Nephron (organoid): ENCODE results near the gene KIF26B.

ENCODE experiments used
- H3K27ac Mint-ChIP-seq, 3 experiments: 2 replicates each; pipeline ENCODE4 v1.8.0; 2020; ENCODE audit warnings: mixed read lengths in 3 of 3, mild to moderate bottlenecking in 2 of 3, moderate library complexity in 1 of 3
- H3K27me3 Mint-ChIP-seq: 2 replicates; pipeline ENCODE4 v1.8.0; 2021; ENCODE audit warnings: low read depth, mild to moderate bottlenecking, moderate library complexity, mixed read lengths
- H3K36me3 Mint-ChIP-seq: 2 replicates; pipeline ENCODE4 v1.8.0; 2020; ENCODE audit warnings: low read depth, mixed read lengths
- H3K4me1 Mint-ChIP-seq: 2 replicates; pipeline ENCODE4 v1.8.0; 2020; ENCODE audit warnings: mixed read lengths
- H3K4me3 Mint-ChIP-seq, 3 experiments: 2 replicates each; pipeline ENCODE4 v1.8.0; 2020; ENCODE audit warnings: mild to moderate bottlenecking in 3 of 3, mixed read lengths in 3 of 3, moderate library complexity in 2 of 3
- H3K9me3 Mint-ChIP-seq: 2 replicates; pipeline ENCODE4 v1.8.0; 2020; ENCODE audit warnings: mixed read lengths
- CTCF ChIP-seq, 3 experiments: fragments of 200-600 bp; sonication (generic); IDR thresholded peaks; one replicate each; pipeline ENCODE4 v1.5.0; 2021; ENCODE audit warnings: antibody characterized with exemption in 3 of 3; ENCODE audit not compliant: unreplicated experiment in 3 of 3

KIF26B gene

GRCh38 chr1:245512980-245513578, 358.3 kb downstream of the KIF26B start:
- peaks cover 48% of the 10 kb centered on the region for H3K4me1 Mint-ChIP-seq
- peak overlapping the region in 2 of 3 experiments; percentile 65 to 74 for H3K27ac Mint-ChIP-seq
- no peaks in the 10 kb centered on the region for H3K36me3 Mint-ChIP-seq
- no peak for TF ChIP-seq CTCF (IDR thresholded peaks at IDR 0.05; ENCODE audit: unreplicated experiment in 3 of 3)
- peak overlapping the region in 2 of 3 experiments; percentile 28 to 54 for H3K4me3 Mint-ChIP-seq
- H3K27me3 Mint-ChIP-seq = peaks cover 4% of the 10 kb centered on the region
- H3K9me3 Mint-ChIP-seq = no peaks in the 10 kb centered on the region

- Mint-ChIP-seq H3K9me3 (no peaks in the 10 kb centered on the region), H3K4me3 (no peak overlapping the region)
- TF ChIP-seq CTCF (IDR thresholded peaks at IDR 0.05; ENCODE audit: unreplicated experiment in 3 of 3) = peak in 1 of 3 experiments; percentile 24
Measured at GRCh38 chr1:245516284-245516759, 361.5 kb downstream of the KIF26B start.

GRCh38 chr1:245520611-245521010, 365.8 kb downstream of the KIF26B start:
- H3K4me3 Mint-ChIP-seq = no peak overlapping the region
- no peak overlapping the region for H3K27ac Mint-ChIP-seq
- H3K9me3 Mint-ChIP-seq = no peaks in the 10 kb centered on the region
- peaks cover 10% of the 10 kb centered on the region for H3K36me3 Mint-ChIP-seq
- peaks cover 6% of the 10 kb centered on the region for H3K4me1 Mint-ChIP-seq
- no peaks in the 10 kb centered on the region for H3K27me3 Mint-ChIP-seq
- TF ChIP-seq CTCF (IDR thresholded peaks at IDR 0.05; ENCODE audit: unreplicated experiment in 3 of 3) = no peak

More at GRCh38 chr1:245516284-245516759, 361.5 kb downstream of the KIF26B start:
- H3K4me1 Mint-ChIP-seq = peaks cover 34% of the 10 kb centered on the region
- H3K27me3 Mint-ChIP-seq = peaks cover 4% of the 10 kb centered on the region
- H3K27ac Mint-ChIP-seq = peak overlapping the region in 1 of 3 experiments; percentile 39
- H3K36me3 Mint-ChIP-seq = peaks cover 7% of the 10 kb centered on the region

GRCh38 chr1:245526141-245526540, 371.4 kb downstream of the KIF26B start:
- Mint-ChIP-seq H3K9me3 (no peaks in the 10 kb centered on the region), H3K27ac (no peak overlapping the region), H3K27me3 (peaks cover 5% of the 10 kb centered on the region), H3K4me3 (no peak overlapping the region), H3K36me3 (peaks cover 7% of the 10 kb centered on the region), H3K4me1 (peaks cover 12% of the 10 kb centered on the region)
- TF ChIP-seq CTCF (IDR thresholded peaks at IDR 0.05; ENCODE audit: unreplicated experiment in 3 of 3) = no peak

GRCh38 chr1:245528258-245528635, 373.5 kb downstream of the KIF26B start:
- Mint-ChIP-seq H3K9me3 (no peaks in the 10 kb centered on the region), H3K27me3 (peaks cover 9% of the 10 kb centered on the region), H3K27ac (no peak overlapping the region), H3K4me1 (peaks cover 12% of the 10 kb centered on the region), H3K36me3 (peaks cover 5% of the 10 kb centered on the region), H3K4me3 (no peak overlapping the region)
- TF ChIP-seq CTCF (IDR thresholded peaks at IDR 0.05; ENCODE audit: unreplicated experiment in 3 of 3) = no peak

- no peak overlapping the region for H3K4me3 Mint-ChIP-seq
- H3K4me1 Mint-ChIP-seq = peaks cover 12% of the 10 kb centered on the region
- no peak overlapping the region for H3K27ac Mint-ChIP-seq
Measured at GRCh38 chr1:245530937-245531336, 376.2 kb downstream of the KIF26B start.

More at GRCh38 chr1:245530937-245531336, 376.2 kb downstream of the KIF26B start:
- peaks cover 4% of the 10 kb centered on the region for H3K36me3 Mint-ChIP-seq
- no peak for TF ChIP-seq CTCF (IDR thresholded peaks at IDR 0.05; ENCODE audit: unreplicated experiment in 3 of 3)
- no peaks in the 10 kb centered on the region for H3K9me3 Mint-ChIP-seq
- H3K27me3 Mint-ChIP-seq = peaks cover 10% of the 10 kb centered on the region
